HG03175 (cell line): ENCODE results near the gene CEP128.
A peak's percentile ranks its signal among the peaks of the same experiment; 100 is the strongest.

Experiments used
- ATAC-seq: cut with Tn5 transposase; IDR thresholded peaks from one replicate; pipeline ENCODE4 v1.9.1; 2021; ENCODE audit warnings: mild to moderate bottlenecking, moderate library complexity; ENCODE audit not compliant: unreplicated experiment

The CEP128 gene

DNA sequence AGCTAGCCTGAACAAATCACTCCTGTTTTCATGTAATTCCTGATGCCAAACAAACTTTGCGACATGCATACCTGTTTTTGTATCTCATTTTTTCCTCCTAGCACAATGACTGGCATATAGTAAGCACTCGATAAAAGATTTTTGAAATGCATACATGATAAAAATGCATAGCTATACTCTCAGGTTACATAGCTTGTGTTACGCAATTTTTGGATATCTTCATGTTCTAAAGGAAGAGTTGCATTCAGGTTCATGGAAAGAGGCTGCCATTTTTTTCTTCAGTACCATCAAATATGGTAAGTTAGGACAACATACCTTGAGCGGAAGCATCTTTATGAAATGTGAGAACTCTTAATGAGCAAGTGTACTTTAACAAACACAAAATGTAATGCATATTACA lies 445.4 kb downstream of the CEP128 start:
- ATAC-seq = no peak

DNA sequence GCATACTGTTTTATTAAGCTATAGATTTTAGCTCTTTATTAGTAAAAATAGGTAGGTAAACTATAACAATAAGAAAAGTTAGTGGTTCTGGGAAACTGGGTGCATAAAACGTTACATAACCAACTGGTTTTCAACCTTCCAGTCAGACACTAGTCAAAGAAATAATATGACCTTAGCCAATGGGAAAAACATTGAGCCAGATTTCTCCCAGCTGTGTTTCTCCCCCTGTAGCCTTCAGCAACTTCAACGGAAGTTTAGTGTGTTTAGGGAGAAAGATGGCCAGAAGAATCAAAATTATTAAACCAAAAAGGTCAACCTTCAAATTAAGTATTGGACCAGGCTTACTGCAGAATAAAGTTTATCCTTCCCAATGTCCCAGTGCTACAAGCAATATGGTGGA lies 446.8 kb downstream of the CEP128 start:
- ATAC-seq = no peak

- ATAC-seq = no peak
Measured at GRCh38 chr14:80493620-80494019, 447.9 kb downstream of the CEP128 start.

DNA sequence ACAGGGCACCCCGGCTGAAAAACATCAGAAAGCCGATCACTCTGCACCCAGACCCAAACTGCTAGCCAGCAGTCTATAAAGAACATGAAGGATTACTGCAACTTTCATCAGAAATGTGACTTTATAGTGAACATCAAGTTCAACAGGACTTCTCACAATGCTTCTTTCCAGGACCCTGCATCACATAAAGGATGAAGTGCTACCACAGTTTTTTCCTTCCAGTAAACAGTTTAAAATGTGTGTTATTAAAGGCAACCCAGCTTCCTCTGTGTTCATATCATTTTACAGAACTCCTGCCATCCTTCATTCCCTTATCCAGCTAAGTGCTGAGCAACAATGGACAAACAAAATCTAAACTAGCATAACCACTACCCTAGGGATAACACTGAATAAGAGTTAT lies 449.9 kb downstream of the CEP128 start:
- no peak for ATAC-seq

GRCh38 chr14:80491131-80491530 lies 450.4 kb downstream of the CEP128 start:
- ATAC-seq = peak; percentile 92

GRCh38 chr14:80489513-80489912 lies 452.0 kb downstream of the CEP128 start:
- no peak for ATAC-seq

- ATAC-seq = no peak
Measured at GRCh38 chr14:80485764-80486163, 455.8 kb downstream of the CEP128 start.

GRCh38 chr14:80483331-80483730 lies 458.2 kb downstream of the CEP128 start:
- ATAC-seq = no peak

DNA sequence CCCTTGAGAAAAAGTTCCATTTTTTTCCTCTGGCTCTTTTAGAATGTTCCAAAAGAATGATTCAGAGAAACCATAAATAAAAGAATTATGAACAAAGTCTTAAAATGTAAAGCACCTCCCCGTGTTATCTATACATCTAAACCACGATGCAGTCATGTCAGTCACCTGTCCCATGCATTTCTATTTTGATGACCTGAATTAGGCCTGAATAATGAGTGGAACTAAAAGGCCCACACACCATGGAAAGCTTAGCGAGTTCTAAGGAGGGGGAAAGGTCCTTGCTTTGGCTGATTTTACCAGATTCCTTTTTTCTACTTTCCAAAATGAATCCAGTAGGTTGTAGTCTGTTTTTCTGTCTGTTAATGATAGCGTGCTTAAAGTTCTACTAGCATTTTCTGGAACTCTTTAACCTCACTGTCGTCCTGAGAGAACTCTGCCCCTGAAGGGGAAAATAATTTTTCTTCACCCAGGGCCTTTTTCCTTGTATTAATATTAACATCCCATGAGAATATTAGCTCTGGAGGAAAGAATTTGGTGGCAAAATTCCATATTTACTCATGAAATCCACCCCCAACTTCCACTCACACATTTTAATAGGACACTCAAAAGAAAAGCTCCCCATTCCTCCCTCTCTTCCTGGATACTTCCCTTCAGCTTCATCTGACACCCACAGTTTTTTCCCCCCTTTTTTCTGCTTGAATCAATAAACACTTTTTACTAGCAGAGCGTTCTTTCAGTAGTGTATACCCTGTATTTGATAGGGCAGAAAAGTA lies 464.0 kb downstream of the CEP128 start:
- no peak for ATAC-seq

- no peak for ATAC-seq
Measured at GRCh38 chr14:80475074-80475473, 466.5 kb downstream of the CEP128 start.

DNA sequence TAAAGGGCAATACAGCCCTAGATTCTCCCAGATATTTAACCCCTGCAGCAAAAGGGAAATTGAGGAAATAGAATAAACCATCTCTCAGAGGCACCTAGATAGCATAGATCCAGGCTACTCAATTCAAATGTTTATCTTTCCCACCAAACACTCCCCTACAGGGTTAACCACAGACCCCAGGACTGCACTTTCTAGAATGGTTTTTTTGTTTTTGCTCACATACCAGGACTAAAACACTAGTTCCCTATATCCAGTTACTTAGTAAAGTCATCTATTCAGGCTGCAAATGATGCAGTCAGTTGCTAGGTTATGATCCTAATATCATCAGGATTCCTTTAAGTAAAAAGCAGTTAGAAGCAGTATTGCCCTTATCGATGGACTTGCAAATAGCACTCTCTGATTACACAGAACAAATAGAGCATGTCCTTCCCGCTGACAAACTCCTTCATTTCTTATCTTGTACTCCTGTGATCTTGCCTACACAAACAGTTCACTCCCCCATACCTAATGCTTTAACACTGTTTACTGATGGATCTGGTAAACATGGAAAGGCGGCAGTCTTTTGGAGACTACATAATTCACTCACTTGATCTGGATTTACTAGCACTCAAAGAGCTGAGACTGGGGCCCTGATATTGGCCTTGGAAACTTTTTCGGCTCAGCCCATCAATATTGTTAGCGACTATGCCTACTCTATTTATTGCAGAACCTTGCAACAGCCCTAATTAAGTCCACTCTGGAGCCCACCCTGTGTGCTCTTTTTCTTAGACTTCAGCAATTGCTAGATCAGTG lies 473.0 kb downstream of the CEP128 start:
- ATAC-seq = no peak

DNA sequence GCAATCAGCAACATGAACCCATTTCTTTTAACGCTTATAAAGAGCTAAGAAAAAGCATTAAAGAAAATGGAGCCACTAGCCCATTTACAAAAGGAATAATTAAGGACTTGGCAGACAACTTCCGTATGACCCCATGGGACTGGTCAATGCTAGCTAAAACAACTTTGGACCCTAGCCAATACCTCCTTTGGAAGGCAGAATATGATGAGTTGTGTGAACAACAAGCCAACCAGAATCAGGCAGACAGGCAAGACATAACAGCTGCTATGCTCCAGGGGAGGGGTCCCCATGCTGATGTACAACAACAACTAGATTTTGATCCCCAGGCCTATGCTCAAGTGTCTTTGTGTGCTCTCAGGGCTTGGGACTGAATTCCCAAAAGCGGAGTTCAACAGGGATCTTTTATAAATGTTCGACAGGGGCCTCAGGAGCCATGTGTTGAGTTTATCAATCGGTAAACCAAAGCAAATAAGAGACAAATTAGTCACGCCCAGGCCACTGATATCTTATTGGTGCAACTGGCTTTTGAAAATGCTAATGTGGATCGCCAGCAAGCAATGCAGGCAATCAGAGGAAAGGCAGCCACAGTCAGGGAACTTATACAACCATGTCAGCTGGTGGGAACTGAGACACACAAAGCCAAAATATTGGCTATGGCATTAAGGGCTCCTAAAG lies 475.9 kb downstream of the CEP128 start:
- no peak for ATAC-seq

- no peak for ATAC-seq
Measured at GRCh38 chr14:80464531-80465149, 476.9 kb downstream of the CEP128 start.

DNA sequence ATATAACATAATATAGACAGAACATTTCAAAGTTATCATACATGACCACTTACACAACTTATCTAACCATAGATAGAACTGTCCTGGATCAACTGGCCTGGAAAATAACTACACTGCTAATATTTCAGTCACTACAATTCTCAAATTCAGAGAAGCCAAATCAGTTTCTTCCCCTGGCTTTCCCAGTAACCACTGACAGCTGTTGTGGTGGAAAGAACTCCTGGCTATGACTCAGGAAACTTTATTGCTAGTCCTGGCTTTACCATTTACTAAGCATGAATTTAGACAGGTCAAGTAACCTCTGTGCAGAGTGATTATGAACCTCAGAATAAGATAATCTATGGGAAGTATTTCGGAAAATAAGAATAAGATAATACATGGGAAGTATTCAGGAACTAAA lies 485.3 kb downstream of the CEP128 start:
- ATAC-seq = no peak

GRCh38 chr14:80455031-80455430 lies 486.5 kb downstream of the CEP128 start:
- no peak for ATAC-seq

DNA sequence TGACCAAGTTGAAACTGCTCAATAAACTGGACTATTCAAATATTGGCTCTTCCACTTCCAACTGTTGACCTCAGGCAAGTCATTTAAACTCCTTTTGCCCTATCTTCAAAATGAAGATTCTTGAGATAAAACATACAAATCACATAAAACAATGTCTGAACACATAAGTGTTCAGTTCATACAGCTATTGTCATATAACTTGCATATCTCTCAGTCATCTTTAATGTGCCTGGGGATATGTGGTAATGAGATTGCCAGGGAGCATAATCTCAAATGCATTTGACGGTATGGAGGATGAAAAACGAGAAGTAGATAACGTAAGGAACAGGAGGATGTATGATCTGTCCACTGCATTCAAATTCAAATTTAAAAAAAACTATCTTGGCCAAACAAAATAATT lies 493.3 kb downstream of the CEP128 start:
- ATAC-seq = no peak

- ATAC-seq = no peak
Measured at GRCh38 chr14:80447392-80447791, 494.1 kb downstream of the CEP128 start.
